HG02885 (cell line): ENCODE data around the gene ENO1.

Experiments used
- ATAC-seq: cut with Tn5 transposase; IDR thresholded peaks from one replicate; pipeline ENCODE4 v1.9.1; 2021; ENCODE audit warnings: mild to moderate bottlenecking; ENCODE audit not compliant: unreplicated experiment, poor library complexity

ENO1 gene

GRCh38 chr1:8873001-8873400 lies 5.5 kb downstream of the ENO1 start:
- ATAC-seq: no peak

- ATAC-seq: no peak
Measured at GRCh38 chr1:8871965-8872399, 6.5 kb downstream of the ENO1 start.

- ATAC-seq: no peak
Measured at GRCh38 chr1:8871539-8871935, 6.9 kb downstream of the ENO1 start.

GRCh38 chr1:8870616-8871538 lies 7.6 kb downstream of the ENO1 start:
- ATAC-seq: no peak

GRCh38 chr1:8870103-8870502 lies 8.4 kb downstream of the ENO1 start:
- ATAC-seq: no peak

GRCh38 chr1:8867878-8868567 lies 10.5 kb downstream of the ENO1 start:
- ATAC-seq: no peak

GRCh38 chr1:8866792-8867415 lies 11.6 kb downstream of the ENO1 start:
- ATAC-seq: no peak

- ATAC-seq: no peak
Measured at GRCh38 chr1:8866173-8866791, 12.2 kb downstream of the ENO1 start.

- ATAC-seq: no peak
Measured at GRCh38 chr1:8864713-8865344, 13.7 kb downstream of the ENO1 start.

- ATAC-seq: no peak
Measured at GRCh38 chr1:8863794-8864233, 14.7 kb downstream of the ENO1 start.

- no peak for ATAC-seq
Measured at GRCh38 chr1:8863138-8863537, 15.3 kb downstream of the ENO1 start.

- no peak for ATAC-seq
Measured at GRCh38 chr1:8862528-8862927, 16.0 kb downstream of the ENO1 start.

- no peak for ATAC-seq
Measured at GRCh38 chr1:8860738-8861516, 17.6 kb downstream of the ENO1 start.

- no peak for ATAC-seq
Measured at GRCh38 chr1:8858888-8859706, 19.4 kb downstream of the ENO1 start.

GRCh38 chr1:8858112-8858668 lies 20.3 kb downstream of the ENO1 start:
- no peak for ATAC-seq

GRCh38 chr1:8856689-8857412 lies 21.6 kb downstream of the ENO1 start:
- ATAC-seq: no peak

- ATAC-seq: no peak
Measured at GRCh38 chr1:8854240-8854639, 24.2 kb downstream of the ENO1 start.

GRCh38 chr1:8851060-8851459 lies 27.4 kb downstream of the ENO1 start:
- ATAC-seq: no peak
